DLD1 (cell line): ENCODE data around the gene C12orf76.
"Not testable (repeated sequence)": the region's sequence is repeated elsewhere in the genome, so short reads cannot be mapped to it uniquely, and the experiment has no call there.

ENCODE experiments used
- in situ Hi-C: cut with HindIII; loops from 2 replicates; pipeline ENCODE4 v1.10.0; 2017; ENCODE audit warnings: low sequenced_read_pairs

C12orf76 gene

GRCh38 chr12:110024051-110024450 lies 24.3 kb downstream of the C12orf76 start:
- in situ Hi-C loops: no loop called here

- in situ Hi-C loops: no loop called here
Measured at GRCh38 chr12:110023059-110023980, 25.0 kb downstream of the C12orf76 start.

DNA sequence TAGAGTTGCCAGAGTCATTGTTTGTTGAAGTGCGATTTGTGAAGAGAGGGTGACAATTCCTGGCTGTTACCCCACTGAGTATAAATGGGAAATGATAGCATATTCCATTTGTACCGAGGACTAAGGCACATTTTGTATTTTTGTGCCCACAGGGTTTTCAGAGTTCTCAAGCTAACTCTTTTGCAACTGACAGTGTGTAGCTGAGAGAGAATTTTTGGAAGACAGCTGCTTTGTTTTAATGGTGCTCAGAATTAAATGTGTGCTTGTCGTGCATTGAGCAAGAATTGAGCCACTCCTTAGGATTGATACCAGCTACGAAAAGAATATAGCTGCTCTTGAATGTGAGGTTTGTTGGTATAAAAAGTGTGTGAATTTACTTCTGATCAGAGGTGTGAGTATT lies 27.4 kb downstream of the C12orf76 start:
- in situ Hi-C loops: no loop called here

DNA sequence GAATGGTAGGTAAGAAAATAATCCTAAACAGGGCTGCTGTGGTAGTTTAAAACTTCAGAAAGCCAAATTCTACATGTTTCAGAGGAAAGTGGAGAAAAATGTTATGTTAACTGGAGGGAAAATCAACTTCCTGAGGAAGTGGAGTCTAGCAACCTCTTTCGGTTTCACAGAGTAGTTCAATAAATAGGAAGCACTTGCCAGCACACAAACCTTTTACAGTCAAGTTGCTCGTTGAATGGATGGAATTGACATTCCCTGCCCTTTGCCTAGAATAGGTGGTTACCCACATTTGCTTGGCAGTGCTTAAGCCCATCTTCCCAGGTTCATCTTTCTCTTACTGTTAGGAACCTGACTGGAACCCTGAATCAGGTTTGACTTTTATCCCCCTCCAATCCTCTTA lies 33.2 kb downstream of the C12orf76 start:
- in situ Hi-C loops: no loop called here

DNA sequence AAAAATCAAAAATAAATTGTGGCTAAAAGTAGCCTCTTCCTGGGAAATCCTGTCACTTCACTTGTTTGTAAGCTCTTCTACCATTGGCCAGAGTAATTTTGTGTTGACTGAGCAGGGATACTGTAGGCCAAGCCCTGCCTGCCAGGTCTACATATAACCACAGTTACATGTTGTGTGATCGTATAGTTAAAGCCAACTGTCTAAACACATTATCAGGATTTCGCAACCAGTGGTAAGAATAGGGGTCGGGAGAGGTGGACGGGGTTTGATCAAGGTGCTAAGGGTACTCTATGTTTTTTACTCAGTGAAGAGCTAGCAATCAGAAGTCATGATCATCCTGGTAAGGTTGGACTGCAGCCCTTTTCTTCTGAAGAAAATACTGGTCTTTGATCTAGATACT lies 35.7 kb downstream of the C12orf76 start:
- in situ Hi-C loops: no loop called here

DNA sequence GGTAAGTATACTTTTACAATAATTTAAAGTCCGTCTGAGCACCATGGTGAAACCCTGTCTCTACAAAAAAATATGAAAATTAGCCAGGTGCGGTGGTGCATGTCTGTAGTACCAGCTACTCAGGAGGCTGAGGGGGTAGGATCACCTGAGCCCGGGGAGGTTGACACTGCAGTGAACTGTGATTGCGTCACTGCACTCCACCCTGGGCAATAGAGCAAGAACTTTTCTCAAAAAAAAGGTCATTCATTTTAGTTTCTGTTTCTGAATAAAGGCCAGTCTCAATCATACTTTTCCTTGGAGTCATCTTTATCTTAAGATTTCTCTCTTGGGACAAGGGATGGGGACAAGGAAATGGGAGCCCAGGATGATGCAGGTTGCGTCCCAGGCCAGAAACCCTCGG lies 36.2 kb downstream of the C12orf76 start:
- in situ Hi-C loops: no loop called here

GRCh38 chr12:110010853-110011723 lies 37.2 kb downstream of the C12orf76 start:
- in situ Hi-C loops: no loop called here

DNA sequence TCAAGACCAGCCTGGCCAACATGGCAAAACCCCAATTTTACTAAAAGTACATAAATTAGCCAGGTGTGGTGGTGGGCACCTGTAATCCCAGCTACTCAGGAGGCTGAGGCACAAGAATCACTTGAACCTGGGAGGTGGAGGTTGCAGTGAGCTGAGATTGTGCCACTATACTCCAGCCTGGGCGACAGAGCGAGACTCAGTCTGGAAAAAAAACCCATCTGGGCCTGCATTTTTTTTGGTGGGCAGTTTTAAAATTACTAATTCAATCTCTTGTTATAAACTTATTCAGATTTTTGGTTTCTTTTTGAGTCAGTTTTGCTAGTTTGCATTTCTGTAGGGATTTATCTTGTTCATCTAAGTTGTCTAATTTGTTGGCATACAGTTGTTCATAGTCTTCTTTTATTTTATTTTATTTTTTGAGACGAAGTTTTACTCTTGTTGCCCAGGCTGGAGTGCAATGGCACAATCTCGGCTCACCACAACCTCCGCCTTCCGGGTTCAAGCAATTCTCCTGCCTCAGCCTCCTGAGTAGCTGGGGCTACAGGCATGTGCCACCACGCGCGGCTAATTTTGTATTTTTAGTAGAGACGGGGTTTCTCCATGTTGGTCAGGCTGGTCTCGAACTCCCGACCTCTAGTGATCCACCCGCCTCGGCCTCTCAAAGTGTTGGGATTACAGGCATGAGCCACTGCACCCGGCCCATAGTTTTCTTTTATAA lies 39.5 kb downstream of the C12orf76 start:
- in situ Hi-C loops: not testable (repeated sequence)

DNA sequence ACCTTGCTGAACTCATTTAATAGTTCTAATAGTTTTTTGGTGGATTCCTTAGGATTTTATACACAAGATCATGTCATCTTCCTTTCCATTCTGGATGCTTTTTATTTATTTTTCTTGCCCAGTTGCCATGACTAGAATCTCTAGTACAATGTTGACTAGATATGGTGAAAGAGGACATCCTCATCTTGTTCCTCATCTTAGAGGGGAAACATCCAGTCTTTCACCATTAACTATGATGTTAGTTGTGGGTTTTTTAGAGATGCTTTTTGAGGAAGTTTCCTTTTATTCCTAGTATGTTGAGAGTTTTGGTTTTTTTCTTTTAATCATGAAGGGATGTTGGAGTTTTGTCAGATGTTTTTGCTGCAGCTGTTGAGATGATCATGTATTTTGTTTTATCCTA lies 40.4 kb downstream of the C12orf76 start:
- in situ Hi-C loops: no loop called here

DNA sequence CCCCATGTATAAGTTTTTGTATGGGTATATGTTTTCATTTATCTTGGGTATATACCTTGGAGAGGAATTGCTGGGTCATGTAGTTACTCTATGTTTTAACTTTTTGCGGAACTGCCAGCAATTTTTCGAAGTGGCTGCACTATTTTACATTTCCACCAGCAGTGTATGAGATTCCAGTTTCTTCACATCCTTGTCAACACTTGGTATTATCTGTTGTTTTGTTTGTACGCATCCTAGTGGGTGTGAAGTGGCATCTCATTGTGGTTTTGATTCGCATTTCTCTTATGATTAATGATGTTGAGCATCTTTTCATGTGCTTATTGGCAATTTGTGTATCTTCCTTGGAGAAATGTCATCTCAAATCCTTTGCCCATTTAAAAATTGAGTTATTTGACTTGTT lies 42.2 kb downstream of the C12orf76 start:
- in situ Hi-C loops: no loop called here

GRCh38 chr12:110005319-110005973 lies 42.9 kb downstream of the C12orf76 start:
- in situ Hi-C loops: no loop called here

- in situ Hi-C loops: no loop called here
Measured at GRCh38 chr12:110004598-110004997, 43.7 kb downstream of the C12orf76 start.

GRCh38 chr12:110002676-110003515 lies 45.4 kb downstream of the C12orf76 start:
- in situ Hi-C loops: no loop called here

GRCh38 chr12:110001596-110001995 lies 46.7 kb downstream of the C12orf76 start:
- in situ Hi-C loops: no loop called here

DNA sequence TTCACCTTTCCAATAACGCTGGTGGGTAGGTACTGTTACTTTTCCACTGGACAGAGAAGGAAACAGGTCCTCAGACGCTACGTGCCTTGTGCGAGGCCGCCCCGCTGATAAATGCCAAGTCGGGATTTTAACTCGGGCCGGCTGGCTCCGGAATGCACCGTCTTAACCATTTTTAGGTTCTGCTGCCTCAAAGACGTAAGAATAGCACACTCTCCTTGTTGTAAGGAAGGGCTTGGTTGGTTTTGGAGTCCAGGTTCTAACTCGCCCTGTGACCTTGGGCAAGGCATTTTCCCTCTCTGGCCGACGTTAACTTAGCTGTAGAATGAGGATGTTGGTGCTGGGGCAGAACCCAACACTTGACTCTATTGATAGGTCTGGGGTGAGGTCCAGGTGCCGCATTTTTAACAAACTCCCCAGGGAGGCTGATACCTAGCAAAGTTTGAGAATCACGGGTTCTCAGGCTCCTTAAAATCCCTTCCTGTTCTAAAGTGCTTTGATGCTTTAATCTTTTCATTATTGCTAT lies 48.3 kb downstream of the C12orf76 start:
- in situ Hi-C loops: no loop called here

DNA sequence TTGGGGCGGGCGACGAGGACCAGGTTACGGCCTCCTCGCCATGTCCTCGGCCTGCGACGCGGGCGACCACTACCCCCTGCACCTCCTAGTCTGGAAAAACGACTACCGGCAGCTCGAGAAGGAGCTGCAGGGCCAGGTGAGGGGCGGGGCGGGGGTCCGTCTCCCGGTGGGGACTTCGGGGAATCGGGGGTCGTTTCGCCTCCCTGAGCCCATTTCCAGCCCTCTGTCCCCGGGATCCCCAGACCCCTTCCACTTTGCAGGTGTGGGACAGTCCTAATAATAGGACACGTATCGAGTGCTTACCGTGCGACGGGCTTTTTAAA lies 48.7 kb downstream of the C12orf76 start:
- in situ Hi-C loops: no loop called here

DNA sequence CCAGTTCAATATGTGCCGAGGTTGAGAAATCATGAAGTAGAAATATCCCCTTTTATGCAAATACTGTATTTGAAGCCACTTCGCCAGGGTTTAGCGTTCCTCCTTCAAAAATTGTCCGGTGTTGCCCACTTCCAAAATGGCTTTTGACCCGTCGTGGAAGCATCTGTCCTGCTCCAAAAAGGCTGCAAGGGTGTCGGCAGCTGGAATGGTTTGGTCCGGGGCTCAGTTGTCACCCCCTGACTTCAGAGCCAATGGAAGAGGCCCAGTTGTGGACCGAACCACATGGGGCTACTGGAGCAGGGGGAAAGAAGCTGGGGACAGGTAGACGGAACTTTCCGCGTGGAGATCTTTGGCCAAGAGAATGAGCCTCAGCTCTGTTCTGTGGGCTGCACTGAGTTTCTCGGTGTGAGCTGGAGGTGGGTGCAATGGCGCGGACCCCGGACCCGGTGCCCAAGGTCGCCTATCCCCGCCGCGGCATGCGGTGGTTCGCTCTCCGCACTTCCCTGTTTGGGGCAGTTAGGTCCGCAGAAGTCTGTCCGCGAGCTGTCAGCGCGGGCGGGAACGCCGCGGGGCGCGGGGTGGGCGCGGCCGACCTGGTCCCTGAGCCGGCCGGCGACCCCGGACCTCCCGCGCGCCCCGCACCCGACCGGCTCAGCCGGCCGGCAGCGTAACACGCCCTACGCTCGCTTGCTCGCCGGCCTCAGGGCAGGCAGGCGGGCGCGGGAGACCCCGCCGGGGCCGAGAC lies 49.2 kb downstream of the C12orf76 start, which contains the start of gene ANKRD13A:
TSS of gene ANKRD13A (plus strand) at position 527 of the 745 bp plus-strand sequence. CDS start 259 bp downstream, outside the sequence.
- in situ Hi-C loops: no loop called here

DNA sequence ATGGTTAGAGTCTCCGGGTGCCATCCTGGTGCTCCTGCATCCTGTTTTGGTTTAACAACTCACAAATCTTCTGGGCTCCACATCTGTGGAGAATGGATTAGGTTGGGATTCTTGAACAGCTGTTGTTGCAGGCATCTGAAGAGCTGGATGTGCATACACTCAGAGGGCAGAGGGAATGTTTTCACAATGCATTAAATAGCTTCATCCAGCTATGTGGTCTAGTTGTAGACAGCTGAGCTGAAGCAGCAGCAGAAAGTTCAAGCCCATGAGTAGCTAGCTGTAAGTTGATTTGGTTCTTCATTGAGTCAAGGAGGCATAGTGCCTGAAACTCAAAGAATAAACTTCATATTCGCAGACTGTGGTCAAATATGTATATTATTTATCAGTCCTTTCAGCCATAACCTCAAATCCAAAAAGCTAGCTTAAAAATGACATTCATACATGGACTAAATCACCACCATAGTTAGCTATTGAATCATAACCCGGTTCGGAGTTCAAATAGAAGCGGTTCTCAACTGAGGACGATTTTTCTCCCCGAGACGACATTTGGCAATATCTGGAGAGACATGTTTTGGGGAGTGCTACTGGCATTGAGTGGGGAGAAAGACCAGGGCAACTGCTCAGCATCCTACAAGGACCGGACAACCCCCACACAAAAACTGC lies 50.0 kb downstream of the C12orf76 start:
- in situ Hi-C loops: no loop called here
